ENCODE results near the gene CNIH3. TPM values are rescaled to one million over a fixed set of nuclear protein-coding genes. Genes with fewer than 3 reads are reported as not detected.

Gene CNIH3
- total RNA-seq, 1 donor from 2014 or later = 2.5 TPM

DNA sequence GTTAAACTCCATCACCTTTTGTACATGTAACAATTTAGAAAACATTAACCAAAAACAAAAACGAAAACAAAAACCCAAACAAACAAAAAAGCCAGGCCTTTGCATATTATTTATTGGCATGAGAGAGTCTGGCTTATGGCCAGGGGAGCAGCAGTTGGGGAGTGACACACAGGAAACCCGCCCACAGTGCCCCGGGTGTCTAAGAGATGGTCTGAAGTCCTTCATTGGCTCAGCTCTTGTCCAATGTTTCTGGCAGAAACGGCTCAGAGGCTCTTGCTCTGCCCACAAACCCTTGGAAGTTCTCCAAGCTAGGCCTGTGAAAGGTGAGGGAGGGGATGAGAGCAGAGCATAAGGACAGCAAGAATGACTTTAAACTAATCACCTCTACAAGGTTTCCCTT is 131.5 kb downstream of the CNIH3 start:
- H2AFZ ChIP-seq (replicated peaks) = no peak overlapping the region
- no peak overlapping the region for H3K27ac Mint-ChIP-seq
- no peaks in the 10 kb centered on the region for H3F3A ChIP-seq (ENCODE audit: low read depth)
- no peaks in the 10 kb centered on the region for H3K36me3 Mint-ChIP-seq
- TF ChIP-seq, protein P1, sequence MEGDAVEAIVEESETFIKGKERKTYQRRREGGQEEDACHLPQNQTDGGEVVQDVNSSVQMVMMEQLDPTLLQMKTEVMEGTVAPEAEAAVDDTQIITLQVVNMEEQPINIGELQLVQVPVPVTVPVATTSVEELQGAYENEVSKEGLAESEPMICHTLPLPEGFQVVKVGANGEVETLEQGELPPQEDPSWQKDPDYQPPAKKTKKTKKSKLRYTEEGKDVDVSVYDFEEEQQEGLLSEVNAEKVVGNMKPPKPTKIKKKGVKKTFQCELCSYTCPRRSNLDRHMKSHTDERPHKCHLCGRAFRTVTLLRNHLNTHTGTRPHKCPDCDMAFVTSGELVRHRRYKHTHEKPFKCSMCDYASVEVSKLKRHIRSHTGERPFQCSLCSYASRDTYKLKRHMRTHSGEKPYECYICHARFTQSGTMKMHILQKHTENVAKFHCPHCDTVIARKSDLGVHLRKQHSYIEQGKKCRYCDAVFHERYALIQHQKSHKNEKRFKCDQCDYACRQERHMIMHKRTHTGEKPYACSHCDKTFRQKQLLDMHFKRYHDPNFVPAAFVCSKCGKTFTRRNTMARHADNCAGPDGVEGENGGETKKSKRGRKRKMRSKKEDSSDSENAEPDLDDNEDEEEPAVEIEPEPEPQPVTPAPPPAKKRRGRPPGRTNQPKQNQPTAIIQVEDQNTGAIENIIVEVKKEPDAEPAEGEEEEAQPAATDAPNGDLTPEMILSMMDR (IDR thresholded peaks at IDR 0.05) = no peak
- no peak for TF ChIP-seq EZH2phosphoT487 (IDR thresholded peaks at IDR 0.05)
- TF ChIP-seq EZH2 (IDR thresholded peaks at IDR 0.05) = no peak
- no peaks in the 10 kb centered on the region for H3K4me1 Mint-ChIP-seq
- no peaks in the 10 kb centered on the region for H3K27me3 ChIP-seq
- peaks cover 5% of the 10 kb centered on the region for H3K27me3 Mint-ChIP-seq (ENCODE audit: insufficient read depth, low read depth)
- no peaks in the 10 kb centered on the region for H3K9me3 Mint-ChIP-seq
- H3K27ac ChIP-seq = no peak overlapping the region
- H3K4me3 Mint-ChIP-seq = no peak overlapping the region
- no peaks in the 10 kb centered on the region for H3K79me2 ChIP-seq (ENCODE audit: low read depth)
- H3K9me3 ChIP-seq (ENCODE audit: low read depth) = no peaks in the 10 kb centered on the region
- H3K4me3 ChIP-seq = no peak overlapping the region
- H3K36me3 ChIP-seq = no peaks in the 10 kb centered on the region
- no peak overlapping the region for H3K4me2 ChIP-seq
- no peak overlapping the region for H3K9ac ChIP-seq
- H3K4me1 ChIP-seq = no peaks in the 10 kb centered on the region
- DNase-seq (ENCODE audit: low spot score) = no peak
- H4K20me1 ChIP-seq (ENCODE audit: low read depth) = no peaks in the 10 kb centered on the region

DNA sequence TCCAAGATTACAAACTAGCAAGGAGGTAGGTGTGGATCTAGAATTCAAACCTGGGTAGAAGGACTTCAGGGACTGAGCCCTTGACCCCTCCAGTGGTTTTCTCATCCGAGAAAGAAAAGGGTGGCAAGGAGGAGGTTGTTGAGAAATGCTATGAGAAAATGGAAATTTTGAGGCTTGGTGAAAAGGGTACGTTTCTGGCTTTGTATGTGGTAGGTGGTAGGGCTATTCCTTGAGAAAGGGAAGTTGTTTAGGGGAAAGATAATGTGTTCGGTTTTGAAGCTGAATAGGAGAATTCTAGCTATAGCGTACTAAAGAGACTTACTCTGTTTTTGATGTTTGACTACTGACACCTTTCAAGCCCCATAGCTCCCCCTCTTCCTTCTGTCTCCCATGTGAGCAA is 133.8 kb downstream of the CNIH3 start:
- no peak for TF ChIP-seq EZH2 (IDR thresholded peaks at IDR 0.05)
- H3K9me3 ChIP-seq (ENCODE audit: low read depth) = no peaks in the 10 kb centered on the region
- no peak overlapping the region for H3K27ac ChIP-seq
- no peak overlapping the region for H3K4me2 ChIP-seq
- H3K27ac Mint-ChIP-seq = no peak overlapping the region
- no peak overlapping the region for H3K9ac ChIP-seq
- H3K27me3 ChIP-seq = no peaks in the 10 kb centered on the region
- H3K4me1 ChIP-seq = no peaks in the 10 kb centered on the region
- DNase-seq (ENCODE audit: low spot score) = no peak
- no peaks in the 10 kb centered on the region for H3K4me1 Mint-ChIP-seq
- no peaks in the 10 kb centered on the region for H3K9me3 Mint-ChIP-seq
- no peaks in the 10 kb centered on the region for H4K20me1 ChIP-seq (ENCODE audit: low read depth)
- H3K4me3 ChIP-seq = no peak overlapping the region
- H3F3A ChIP-seq (ENCODE audit: low read depth) = no peaks in the 10 kb centered on the region
- no peaks in the 10 kb centered on the region for H3K36me3 Mint-ChIP-seq
- H3K36me3 ChIP-seq = no peaks in the 10 kb centered on the region
- no peak overlapping the region for H3K4me3 Mint-ChIP-seq
- no peaks in the 10 kb centered on the region for H3K79me2 ChIP-seq (ENCODE audit: low read depth)
- H3K27me3 Mint-ChIP-seq (ENCODE audit: insufficient read depth, low read depth) = peaks cover 2% of the 10 kb centered on the region
- H2AFZ ChIP-seq (replicated peaks) = no peak overlapping the region

DNA sequence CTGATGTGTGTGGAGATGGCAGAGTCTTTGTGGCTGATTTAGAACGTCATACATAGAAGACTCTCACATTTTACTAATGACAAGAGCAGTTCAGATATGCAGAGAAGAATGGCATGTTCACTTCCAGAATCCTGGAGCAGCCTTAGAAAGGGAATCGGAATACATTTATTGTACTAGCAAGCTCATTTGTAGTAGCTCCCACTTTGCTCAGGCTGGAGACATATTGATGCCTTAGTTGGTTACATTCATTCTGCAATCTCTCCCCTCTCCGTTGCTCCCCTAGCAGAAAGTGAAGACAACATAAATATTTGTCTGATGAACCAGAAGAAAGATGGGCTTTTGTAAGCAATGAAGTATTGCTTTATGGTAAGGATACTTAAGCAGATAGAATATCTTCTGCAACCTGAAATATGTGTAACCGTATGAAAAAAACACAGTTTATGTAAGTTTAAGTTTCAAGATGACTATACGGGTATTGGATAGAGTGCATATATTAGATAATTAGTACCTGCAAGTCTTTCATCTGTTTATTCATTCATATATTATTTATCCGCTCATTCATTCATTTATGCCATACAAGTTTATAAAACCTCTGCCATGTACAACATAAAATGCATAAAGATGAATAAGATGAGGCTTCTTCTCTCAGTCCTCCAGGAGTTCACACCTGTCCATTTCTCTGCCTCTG is 135.7 kb downstream of the CNIH3 start:
- H3K36me3 ChIP-seq = no peaks in the 10 kb centered on the region
- no peak overlapping the region for H3K27ac Mint-ChIP-seq
- no peak overlapping the region for H3K4me3 ChIP-seq
- H3K79me2 ChIP-seq (ENCODE audit: low read depth) = no peaks in the 10 kb centered on the region
- H3K4me1 Mint-ChIP-seq = no peaks in the 10 kb centered on the region
- H3K27ac ChIP-seq = no peak overlapping the region
- H3K36me3 Mint-ChIP-seq = no peaks in the 10 kb centered on the region
- H3F3A ChIP-seq (ENCODE audit: low read depth) = no peaks in the 10 kb centered on the region
- H3K27me3 Mint-ChIP-seq (ENCODE audit: insufficient read depth, low read depth) = peaks cover 2% of the 10 kb centered on the region
- no peaks in the 10 kb centered on the region for H3K4me1 ChIP-seq
- no peaks in the 10 kb centered on the region for H4K20me1 ChIP-seq (ENCODE audit: low read depth)
- no peaks in the 10 kb centered on the region for H3K9me3 Mint-ChIP-seq
- no peak for TF ChIP-seq EZH2phosphoT487 (IDR thresholded peaks at IDR 0.05)
- TF ChIP-seq, protein P1 (IDR thresholded peaks at IDR 0.05) = no peak
- no peak for TF ChIP-seq EZH2 (IDR thresholded peaks at IDR 0.05)
- H3K27me3 ChIP-seq = no peaks in the 10 kb centered on the region
- H2AFZ ChIP-seq (replicated peaks) = no peak overlapping the region
- H3K9me3 ChIP-seq (ENCODE audit: low read depth) = no peaks in the 10 kb centered on the region
- H3K4me2 ChIP-seq = no peak overlapping the region
- H3K4me3 Mint-ChIP-seq = no peak overlapping the region
- DNase-seq (ENCODE audit: low spot score) = no peak
- H3K9ac ChIP-seq = no peak overlapping the region

DNA sequence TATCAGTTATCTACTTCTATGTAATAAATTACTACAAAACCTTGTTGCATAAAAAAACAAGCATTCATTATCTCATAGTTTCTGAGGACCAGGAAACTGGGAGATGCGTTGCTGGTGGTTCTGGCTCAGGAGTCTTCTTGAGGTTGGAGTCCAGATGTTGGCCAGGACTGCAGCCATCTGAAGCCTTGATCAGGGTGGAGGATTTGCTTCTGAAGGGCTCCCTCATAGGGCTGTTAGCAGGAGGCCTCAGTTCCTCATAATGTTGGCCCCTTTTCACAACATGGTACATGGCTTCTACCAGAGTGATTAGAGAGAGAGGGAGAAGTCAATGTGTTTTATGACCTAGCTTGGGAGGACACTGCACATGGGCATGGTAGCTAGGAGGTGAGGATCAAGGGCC is 137.4 kb downstream of the CNIH3 start:
- Histone ChIP-seq H4K20me1 (ENCODE audit: low read depth) (no peaks in the 10 kb centered on the region), H3K4me1 (no peaks in the 10 kb centered on the region), H3K36me3 (no peaks in the 10 kb centered on the region), H3K4me3 (no peak overlapping the region), H2AFZ (replicated peaks) (no peak overlapping the region), H3K27ac (no peak overlapping the region), H3K9me3 (ENCODE audit: low read depth) (peaks cover under 1% of the 10 kb centered on the region), H3K27me3 (no peaks in the 10 kb centered on the region), H3F3A (ENCODE audit: low read depth) (no peaks in the 10 kb centered on the region), H3K4me2 (no peak overlapping the region), H3K79me2 (ENCODE audit: low read depth) (no peaks in the 10 kb centered on the region), H3K9ac (no peak overlapping the region)
- no peak overlapping the region for H3K27ac Mint-ChIP-seq
- no peaks in the 10 kb centered on the region for H3K36me3 Mint-ChIP-seq
- peaks cover 4% of the 10 kb centered on the region for H3K9me3 Mint-ChIP-seq
- H3K27me3 Mint-ChIP-seq (ENCODE audit: insufficient read depth, low read depth) = no peaks in the 10 kb centered on the region
- no peak for DNase-seq (ENCODE audit: low spot score)
- no peak overlapping the region for H3K4me3 Mint-ChIP-seq
- H3K4me1 Mint-ChIP-seq = no peaks in the 10 kb centered on the region
- TF ChIP-seq EZH2 (IDR thresholded peaks at IDR 0.05) (no peak), EZH2phosphoT487 (IDR thresholded peaks at IDR 0.05) (no peak)
- TF ChIP-seq, protein P1 (IDR thresholded peaks at IDR 0.05) = no peak
